Measurements from ENCODE around the gene SLC25A34. TPM values are rescaled to one million over a fixed set of nuclear protein-coding genes. Genes with fewer than 3 reads are reported as not detected.

The SLC25A34 gene
- total RNA-seq, 1 donor: 1.3 TPM

- DNase-seq (ENCODE audit: low read depth in 2 of 3, low spot score in 2 of 3): no peak
Observed at GRCh38 chr1:15731735-15732685, 4.0 kb upstream of the SLC25A34 start.

DNA sequence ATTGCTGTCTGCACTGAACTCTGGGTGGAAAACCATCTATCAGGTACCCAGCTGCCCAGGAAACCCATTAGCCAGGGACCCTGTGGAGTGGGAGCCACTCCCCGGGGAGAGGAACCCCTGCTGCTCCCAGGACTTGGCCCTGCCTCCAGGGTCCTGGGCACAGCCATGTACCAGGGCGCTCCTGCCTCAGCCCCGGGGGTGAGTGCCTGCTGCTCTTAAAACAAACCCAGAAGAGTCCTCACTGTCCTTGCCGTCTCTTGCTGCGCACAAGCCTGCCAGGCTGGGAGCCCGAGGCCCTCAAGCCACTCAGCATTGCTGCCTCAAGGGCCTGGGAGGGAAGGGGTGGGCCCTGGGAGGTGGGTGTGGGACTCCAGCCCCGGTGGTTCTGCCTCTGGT lies 3.4 kb upstream of the SLC25A34 start:
- DNase-seq (ENCODE audit: low read depth in 2 of 3, low spot score in 2 of 3): no peak

DNA sequence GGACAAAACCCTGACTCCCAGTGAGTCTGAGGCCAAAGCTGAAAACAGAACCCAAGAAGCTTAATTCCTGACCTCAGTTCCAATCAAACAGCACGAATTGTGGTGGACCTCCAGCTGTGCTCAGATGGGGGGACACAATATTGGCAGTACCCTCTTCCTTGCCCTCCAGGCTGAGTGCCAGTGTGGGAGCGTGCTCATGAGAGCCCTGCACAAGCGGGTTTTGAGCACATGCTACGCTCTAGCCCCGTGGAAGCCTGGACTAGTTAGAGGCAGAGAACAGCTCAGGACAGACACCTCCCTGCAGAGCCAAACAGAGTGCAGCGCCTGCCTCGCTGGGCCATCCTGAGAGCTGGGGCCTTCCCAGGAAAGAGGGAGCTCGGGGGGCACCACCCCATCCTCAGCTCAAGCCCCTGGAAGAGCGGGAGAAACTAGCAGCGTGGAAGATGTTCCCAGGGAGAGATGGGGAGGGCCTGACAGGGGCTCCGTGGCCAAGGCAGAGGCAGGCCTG lies 2.8 kb upstream of the SLC25A34 start:
- no peak for DNase-seq (ENCODE audit: low read depth in 2 of 3, low spot score in 2 of 3)

- no peak for DNase-seq (ENCODE audit: low read depth in 2 of 3, low spot score in 2 of 3)
Observed at GRCh38 chr1:15733726-15734226, 2.3 kb upstream of the SLC25A34 start.

DNA sequence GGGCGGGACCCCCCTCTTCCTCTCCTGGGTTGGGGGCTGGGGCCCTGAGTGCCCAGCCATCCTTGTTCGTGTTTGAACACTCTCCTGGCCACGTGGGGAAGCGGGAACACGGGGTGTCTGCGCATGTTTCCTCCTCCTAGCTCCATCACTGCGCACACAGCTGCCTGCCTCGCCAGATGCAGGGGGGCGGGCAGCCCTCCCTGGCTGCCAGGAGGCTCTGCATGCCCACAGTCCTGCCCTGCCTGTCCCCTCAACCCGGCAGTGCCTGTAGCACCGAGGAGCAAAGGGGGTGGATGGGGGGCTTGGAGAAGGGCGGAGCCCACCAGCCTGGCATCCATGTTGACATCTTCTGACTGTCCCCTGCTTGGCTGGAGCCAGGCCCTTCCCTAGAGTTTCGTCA lies 1.8 kb upstream of the SLC25A34 start:
- DNase-seq (ENCODE audit: low read depth in 2 of 3, low spot score in 2 of 3): no peak

DNA sequence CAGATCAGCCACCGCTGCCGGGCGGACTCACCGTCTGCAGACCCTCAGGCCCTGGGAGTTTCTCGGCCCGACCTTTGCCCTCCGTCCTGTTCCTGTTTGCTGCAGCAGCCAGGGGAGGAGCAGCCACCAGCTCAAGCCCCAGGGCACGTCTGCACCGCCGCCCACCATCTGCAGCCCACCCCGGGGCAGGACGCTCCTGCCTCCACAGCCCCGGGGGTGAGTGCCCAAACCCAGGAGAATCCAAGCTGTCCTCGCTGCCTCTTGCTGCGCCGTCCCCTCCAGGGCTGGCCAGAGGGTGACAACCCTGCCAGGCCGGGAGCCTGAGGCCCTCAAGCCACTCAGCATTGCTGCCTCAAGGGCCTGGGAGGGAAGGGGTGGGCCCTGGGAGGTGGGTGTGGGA lies 1.2 kb upstream of the SLC25A34 start:
- no peak for DNase-seq (ENCODE audit: low read depth in 2 of 3, low spot score in 2 of 3)

- peak in 2 of 3 donors; percentile 31 to 42 for DNase-seq (ENCODE audit: low read depth in 2 of 3, low spot score in 2 of 3)
Observed at GRCh38 chr1:15735304-15736037, 587 bp upstream of the SLC25A34 start.

GRCh38 chr1:15736892-15737261 lies 819 bp downstream of the SLC25A34 start:
- DNase-seq (ENCODE audit: low read depth in 2 of 3, low spot score in 2 of 3): no peak

- no peak for DNase-seq (ENCODE audit: low read depth in 2 of 3, low spot score in 2 of 3)
Observed at GRCh38 chr1:15737324-15738319, 1.6 kb downstream of the SLC25A34 start.

DNA sequence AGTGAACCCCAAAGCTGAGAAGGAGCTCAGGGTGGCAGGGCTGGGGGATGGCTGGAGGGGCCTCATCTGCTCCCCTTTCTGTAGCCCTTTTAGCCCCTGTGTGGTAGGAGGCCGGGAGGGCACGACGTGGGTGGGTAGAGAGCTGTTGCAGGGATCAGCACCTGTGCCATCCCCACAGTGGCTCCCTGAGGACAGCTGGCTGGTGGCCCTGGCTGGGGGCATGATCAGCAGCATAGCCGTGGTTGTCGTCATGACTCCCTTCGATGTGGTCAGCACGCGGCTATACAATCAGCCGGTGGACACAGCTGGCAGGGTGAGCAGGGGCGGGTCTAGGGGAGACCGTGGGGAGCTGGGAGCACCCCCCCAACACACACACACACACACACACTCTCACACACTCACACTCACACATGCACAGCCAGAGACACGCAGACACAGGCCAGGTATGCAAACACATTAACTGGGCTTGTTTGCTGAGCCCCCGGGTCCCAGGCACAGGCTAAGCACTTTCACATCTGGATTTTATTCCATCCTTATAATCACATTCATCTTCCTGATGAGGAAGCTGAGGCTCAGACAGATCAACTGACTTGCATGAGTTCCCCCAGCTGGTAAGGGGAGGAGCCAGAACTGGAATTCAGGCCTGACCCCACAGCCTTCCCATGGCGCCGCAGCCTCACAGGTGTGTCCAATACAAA lies 2.5 kb downstream of the SLC25A34 start:
- DNase-seq (ENCODE audit: low read depth in 2 of 3, low spot score in 2 of 3): no peak

GRCh38 chr1:15739259-15739658 lies 3.2 kb downstream of the SLC25A34 start:
- no peak for DNase-seq (ENCODE audit: low read depth in 2 of 3, low spot score in 2 of 3)

DNA sequence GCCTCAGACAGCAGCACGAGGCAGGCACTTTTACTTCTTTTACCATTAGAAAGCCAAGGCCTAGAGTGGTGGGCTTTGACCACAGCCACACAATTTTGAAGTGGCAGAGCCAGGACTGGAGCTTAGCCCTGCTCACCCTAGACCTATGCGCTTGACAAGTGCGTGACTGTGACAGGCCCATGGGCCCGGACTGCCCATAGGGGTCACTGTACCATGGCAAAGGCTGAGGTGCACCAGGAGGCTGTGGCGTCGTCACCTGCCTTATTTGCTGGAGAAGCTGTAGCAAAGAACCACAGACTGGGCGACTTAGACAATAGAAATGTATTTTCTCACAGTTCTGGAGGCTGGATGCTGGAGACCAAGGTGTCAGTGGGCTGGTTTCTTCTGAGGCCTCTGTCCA lies 3.7 kb downstream of the SLC25A34 start:
- DNase-seq (ENCODE audit: low read depth in 2 of 3, low spot score in 2 of 3): no peak

- peak; percentile 31 to 71 (median 61) for DNase-seq (ENCODE audit: low read depth in 2 of 3, low spot score in 2 of 3)
Observed at GRCh38 chr1:15740924-15741850, 5.1 kb downstream of the SLC25A34 start.

DNA sequence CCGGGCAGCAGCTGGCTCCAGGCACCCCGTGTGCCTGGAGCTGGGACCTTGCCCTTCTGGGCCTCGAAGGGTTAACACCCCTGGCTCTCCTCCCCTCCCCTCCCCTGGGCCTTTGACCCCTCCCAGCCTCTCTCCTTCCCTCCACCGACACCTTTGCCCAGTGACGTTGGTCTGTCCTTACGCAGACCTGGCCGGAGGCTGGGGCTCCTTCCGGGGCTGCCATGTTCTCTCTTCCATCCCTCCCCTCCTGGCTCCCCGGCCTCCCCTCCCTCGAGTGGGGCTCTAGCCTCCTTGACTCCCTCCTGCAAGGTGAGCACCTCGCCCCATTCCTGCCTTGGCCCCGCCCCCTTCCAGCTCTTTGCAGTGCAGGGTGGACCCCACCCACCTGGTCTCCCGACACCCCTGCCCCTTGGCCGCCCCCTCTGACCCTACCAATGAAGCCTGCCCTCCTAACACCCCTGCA lies 6.3 kb downstream of the SLC25A34 start, which contains the start of gene TMEM82:
TSS of gene TMEM82 (plus strand) at position 161 of the 463 bp plus-strand sequence. CDS start at position 222, 61 bp downstream.
- DNase-seq (ENCODE audit: low read depth in 2 of 3, low spot score in 2 of 3): no peak

GRCh38 chr1:15744122-15744679 lies 8.1 kb downstream of the SLC25A34 start:
- DNase-seq (ENCODE audit: low read depth in 2 of 3, low spot score in 2 of 3): no peak

DNA sequence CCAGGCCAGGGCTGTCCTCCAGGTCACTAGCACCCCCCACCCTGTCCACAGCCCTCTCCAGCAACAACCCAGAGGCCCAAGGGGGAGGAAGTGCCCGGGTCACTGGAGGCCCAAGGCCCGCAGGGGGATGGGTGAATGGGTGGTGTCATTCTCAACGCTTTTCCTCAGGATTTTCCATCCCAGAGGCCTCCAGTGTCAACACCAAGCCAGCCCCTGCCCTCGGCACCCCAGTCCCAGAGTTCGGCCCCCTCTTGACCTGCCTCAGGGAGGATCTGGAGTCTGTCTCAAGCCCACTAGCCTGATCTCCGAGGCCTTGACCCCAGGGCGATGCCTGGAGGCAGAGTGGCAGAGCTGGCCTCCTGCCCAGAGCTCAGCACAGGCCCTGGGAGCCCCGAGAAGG lies 11.3 kb downstream of the SLC25A34 start:
- DNase-seq (ENCODE audit: low read depth in 2 of 3, low spot score in 2 of 3): no peak

DNA sequence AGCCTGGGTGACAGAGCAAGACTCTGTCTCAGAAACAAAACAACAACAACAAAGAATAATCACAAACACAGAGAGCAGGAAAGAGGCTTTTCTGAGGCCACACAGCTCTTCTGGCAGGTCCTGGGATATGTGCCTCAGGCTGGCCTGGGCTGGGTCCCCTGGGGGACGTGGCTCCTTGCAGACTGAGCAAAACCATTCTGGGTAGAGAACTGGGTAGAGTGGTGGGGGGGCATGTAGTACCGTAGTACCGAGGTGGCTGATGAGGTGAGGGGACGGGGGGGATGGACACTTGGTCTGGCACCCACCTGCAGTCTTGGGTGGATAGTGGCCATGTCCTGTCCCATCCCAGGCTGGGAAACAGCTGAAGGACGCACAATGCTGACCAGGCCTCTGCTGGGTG lies 12.2 kb downstream of the SLC25A34 start:
- no peak for DNase-seq (ENCODE audit: low read depth in 2 of 3, low spot score in 2 of 3)

All from hematopoietic multipotent progenitor cell (in vitro differentiated cells).